Kasumi-1 (cell line): ENCODE data around the gene RBMS1.

Experiments used
- DNase-seq, 2 experiments: peaks; one replicate each; lab custom pipeline; 2025; lab: John Stamatoyannopoulos, UW

RBMS1 gene

DNA sequence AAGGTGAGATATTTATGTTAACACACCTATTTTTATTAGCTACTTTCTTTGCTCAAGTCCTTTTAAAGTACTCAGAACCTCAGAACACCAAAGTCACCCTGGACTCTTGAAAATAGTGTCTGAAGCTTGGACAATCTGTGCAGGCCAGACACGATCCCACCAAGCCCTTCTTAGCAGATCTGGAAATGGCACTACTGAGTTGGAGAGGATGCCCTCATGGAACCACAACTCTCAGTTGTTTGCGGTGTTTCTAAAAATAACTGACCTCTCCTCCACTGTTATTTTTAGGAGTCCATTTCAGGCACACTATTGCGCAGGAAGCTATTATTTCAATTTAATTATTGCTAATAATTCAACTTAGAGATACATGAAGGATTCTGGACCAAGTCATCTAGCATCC is 190.1 kb downstream of the RBMS1 start:
- no peak for DNase-seq

DNA sequence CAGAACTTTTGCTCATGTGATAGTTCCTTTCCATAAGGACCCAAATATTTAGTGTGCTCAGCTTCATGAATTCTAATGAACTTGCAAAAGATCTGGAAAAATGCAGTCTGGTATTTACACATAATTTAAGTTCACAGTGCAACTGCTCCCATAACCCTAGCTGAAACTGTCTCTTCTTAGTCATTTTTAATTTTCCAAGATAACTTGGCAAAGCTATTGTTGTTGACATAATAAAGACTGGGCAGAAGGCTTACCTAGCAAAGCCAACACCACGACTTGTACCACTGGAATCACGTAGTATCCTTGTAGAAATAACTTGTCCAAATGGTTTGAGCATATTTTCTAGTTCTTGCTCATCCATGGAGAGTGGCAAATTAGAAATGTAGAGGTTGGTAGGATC is 190.5 kb downstream of the RBMS1 start:
- no peak for DNase-seq

DNA sequence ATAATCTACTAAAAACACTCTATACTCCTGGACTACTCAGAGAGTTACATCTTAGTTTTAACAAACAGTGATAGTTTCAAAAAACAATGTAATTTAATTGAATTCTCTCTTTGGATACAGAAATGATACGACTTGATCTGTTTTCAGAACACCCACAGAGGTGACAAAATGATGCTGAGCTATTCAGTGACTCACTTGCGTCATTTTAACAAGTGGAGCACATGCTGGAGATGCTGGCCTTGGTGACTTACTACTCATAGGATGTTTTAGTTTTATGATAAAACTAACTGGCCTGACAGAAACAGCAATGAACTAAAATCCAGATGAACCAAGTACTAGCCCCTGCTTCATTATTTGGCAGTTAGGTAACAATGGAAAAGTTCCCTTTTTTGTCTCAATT is 192.2 kb downstream of the RBMS1 start:
- no peak for DNase-seq

DNA sequence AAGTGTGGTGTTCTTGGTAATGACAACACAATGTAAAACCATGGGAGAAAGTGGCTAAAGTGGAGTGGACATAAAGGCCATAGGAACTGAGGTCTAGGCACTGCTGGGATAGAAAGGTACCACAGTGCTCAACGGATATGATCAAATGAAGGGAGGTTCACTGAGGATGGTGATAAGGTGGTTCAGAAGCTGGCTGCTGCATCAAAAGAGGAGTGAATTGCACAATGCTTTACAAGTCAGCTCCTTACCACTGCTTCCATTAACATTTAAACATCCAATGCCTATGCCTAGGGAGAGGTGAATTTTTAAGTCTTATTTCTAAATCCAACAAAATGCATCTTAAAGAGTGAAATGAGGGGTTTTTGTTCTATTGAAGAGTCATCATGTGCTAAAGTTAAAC is 193.4 kb downstream of the RBMS1 start:
- DNase-seq: no peak

DNA sequence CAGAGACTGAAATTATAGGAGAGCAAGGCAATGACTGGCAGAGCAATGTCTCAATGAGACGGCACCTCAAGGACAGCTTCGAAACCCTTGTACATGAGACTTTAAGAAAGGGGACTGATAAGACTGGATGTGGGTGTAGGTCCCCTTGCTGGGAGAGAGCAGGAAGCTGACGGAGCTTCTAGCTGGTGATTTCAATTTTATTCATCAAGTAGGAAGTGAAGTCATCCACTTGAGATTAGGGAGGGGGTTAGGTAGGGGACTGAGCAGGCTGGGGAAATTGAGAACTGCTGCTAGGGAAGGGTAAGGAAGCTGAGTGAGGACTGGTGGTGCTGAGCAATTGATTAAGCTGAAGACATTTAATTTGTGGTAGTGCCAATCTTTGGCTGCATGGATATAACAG is 194.1 kb downstream of the RBMS1 start:
- no peak for DNase-seq

DNA sequence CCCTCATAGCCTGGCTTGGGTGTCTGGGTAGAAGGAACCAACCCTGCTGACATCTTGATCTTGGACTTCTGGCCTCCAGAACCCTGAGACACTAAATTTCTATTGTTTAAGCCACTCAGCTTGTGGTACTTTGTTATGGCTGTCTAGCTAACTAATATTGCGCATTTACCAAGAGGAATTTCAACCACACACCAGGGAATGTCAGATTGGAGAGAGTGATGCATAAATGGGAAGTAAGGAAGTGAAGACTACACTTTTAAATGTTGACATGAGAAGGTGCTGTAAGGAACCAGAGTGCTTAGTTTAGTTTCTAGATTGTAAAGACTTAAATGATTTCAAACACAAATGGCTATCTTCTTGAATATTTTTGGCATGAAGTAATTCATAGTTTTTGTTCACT is 194.6 kb downstream of the RBMS1 start:
- no peak for DNase-seq

DNA sequence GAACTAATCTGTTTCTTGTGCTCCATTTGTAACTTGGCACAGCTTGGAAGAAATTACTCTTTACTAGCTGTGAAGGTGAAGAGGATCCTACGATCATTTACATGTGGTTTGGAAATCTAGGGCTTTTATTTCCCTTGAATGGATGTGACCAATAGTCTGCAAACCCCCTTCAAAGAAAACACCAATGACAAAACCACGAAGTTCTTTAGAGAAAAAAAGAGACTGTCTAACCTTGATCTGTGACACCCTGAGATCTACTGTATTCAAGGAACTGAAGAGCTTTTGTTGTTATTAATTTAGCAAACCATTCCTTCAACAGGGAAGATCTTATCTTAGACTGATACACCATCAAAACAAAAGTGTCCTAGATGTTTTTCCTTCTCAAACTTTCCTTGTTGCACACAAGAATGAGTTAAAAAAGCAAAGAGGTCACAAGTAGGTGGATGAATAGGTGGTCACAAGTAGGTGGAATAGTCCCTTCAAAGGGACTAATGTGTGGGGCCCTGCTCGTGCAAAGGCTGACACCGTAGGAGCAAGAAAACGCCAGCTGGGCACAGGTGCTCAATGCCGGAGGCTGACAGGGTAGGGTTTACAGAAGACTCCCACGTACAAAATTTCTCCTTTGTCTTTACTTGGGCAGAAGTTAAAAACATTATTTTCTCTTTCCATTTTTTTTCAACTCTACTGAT is 197.9 kb downstream of the RBMS1 start:
- DNase-seq: no peak

DNA sequence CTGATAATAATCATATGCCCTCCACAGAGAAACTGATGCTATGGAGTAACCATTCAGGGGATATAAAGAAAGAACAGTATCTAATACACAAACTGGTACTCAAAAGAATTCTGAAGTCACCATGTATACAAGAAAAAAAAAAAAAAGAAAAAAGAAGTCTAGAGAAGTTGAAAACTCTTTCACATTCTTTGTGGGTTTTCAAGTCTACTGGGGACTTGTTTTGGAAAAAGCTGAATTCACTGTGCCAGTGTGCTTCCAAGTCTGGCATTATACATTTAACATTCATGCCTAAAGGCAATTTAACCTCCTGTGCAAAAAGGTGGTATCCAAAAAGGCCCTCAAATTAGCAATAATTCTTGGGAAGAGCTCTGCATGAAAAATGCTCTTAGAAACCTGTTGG is 198.7 kb downstream of the RBMS1 start:
- no peak for DNase-seq

DNA sequence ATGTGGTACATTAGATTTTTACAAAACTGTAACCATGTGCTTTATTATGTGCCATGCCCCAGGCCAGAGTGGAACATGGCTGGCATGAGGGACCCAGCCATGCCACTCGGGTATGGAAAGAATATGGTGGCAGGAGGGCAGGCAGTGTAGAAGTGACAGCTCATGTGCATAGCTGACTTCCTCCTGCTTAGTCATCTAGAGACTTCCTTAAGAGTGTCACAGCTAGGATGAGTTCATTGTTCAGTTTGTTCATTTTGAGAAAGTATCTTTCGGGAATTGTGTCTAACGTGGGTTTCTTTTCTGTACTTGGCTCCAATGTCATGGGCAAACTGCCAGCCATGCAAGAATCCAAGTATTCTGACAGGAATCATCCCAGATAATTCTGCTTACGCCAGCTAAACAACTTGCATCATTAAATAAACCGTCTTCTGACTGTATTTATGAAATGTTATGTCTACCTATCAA is 199.2 kb downstream of the RBMS1 start:
- peak; percentile 43 to 58 for DNase-seq

DNA sequence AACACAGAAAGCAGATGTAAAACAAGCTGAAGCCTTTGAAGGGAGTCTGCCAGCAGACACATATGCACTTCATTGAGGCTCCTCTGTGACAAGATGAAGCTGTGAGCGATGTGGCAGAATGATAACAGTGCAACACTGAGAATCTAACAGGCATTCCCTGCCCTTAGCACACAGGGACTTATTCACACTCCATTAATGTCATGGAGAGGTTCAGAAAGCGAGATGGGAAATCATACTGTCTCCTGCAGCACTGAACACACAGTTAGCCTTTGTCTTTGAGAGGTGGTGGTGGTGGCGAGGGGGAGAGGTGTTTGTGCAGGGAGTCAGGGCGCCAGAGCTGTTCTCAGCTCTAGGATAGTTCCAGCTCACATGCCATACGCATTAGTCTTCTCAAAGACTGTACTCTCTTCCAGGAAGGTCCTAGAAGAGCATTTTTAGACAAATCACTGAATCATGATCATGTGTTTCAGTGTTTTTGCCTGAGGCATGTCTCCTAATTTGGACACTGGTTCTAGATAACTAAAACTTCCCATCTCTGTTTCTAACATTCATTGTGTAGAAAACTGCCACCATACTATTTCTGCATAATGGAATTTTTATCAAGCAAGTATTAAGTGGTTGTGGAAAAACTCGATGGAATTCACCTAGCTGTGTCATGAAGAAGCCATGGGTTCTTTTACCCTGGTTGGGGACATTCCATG is 200.1 kb downstream of the RBMS1 start:
- no peak for DNase-seq

DNA sequence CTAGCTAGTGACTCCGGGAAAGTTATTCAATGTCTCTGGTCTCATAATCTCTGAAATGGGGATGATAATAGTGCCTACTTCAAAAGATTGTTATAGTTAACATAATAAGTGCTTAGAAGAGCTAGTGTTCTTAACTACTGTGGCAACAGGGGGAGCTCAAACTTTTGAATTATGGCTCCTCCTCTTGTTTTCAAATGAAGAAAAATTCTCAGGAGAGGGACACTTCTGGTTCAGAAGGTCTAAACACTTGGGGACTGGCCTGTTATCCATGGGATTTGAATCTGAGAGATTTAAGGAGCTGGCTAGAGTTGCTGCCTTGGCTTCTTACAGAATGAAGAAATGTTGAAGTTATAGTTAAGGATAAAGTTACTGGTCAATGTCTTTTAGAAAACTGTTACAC is 201.4 kb downstream of the RBMS1 start:
- peak; percentile 9 to 42 for DNase-seq

DNA sequence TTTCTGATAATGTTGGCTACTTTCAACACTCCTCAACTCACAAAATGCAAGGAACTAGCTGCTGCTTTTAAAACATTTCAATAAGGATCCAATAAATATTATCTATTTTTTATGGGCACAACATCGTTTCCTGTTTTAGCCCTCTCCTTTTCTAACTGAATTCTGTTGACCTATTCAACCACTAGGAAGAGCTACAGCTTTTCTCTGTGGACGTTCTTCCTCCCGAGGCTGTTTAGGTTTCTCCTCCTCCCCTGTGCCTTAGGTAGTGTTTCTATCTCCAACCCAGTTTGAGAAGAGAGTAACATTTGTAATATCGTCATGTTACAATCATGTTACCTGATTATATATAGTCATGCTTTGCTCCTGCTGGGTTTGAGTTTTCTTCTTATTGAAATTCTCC is 202.2 kb downstream of the RBMS1 start:
- no peak for DNase-seq

DNA sequence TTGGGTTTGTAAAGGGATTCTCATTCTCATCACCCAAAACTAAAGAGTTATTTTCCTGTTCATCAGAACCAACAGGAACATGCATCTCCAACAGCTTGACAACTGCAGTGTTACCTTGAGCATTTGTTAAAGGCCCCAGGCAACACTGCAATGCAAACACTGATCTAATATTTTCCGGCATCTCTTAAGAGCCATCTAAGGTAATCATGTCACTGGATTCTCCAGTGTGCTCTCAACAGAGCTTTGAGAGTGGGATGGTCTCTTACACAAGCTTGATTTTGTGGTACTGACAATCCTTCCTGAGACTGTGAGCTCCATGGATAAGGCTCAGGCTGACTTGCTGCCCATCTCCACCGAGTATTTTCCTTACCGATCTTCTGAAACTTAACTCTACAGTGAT is 203.0 kb downstream of the RBMS1 start:
- no peak for DNase-seq

DNA sequence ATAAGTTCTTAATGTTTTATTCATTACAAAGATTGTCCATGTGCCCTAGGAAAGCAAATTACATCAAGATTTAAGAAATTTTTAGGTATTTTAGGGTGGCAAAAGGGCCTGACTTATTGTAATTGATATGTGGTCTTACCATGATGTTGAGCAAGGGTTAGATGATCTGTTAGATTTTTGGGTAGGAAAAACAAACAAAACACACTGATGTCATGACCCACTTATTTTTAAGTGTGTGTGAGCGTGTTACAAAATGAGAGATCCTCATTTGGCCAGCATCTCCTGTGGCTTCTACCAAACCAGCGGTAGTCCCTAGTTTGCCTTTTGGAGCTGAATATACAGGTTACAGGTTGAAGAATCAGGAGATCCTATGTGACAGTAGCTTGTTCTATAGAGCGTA is 203.8 kb downstream of the RBMS1 start:
- no peak for DNase-seq

DNA sequence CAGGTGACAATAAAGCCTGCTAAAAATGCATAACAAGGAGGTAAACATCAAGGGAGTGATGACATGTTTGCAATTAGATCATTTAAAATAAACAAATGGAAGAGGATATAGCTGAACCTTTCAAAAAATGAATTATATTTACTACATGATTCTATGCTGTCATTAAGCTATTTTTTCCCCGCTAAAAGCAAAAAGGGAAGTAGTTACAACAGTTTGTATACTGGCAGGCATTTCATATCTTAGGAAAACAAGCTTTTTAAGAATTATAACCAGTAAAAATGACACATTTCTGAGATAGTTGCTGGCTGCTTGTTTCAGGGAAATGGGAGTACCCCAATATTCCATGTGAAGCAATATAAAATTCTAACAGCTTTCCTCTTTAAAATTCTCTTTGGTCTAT is 204.5 kb downstream of the RBMS1 start:
- peak in 1 of 2 experiments; percentile 47 for DNase-seq

DNA sequence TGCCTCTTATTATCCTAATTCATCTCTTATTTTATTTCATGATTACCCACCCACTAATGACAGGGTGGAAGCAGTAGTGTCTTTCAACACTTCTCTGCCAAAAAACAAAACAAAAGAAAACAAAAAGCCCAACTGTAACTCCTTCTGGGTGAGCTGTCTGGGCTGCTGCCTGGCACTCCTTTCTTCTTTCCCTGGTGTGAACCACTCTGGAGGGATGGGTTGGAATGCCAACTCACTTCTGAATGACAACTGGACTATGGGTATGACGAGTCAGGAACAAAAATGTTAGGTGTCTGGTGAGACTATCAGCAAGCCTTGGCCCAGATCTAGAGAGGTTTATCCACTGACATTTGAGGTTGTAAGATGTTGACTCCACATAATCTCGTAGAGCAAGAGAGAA is 205.3 kb downstream of the RBMS1 start:
- no peak for DNase-seq

DNA sequence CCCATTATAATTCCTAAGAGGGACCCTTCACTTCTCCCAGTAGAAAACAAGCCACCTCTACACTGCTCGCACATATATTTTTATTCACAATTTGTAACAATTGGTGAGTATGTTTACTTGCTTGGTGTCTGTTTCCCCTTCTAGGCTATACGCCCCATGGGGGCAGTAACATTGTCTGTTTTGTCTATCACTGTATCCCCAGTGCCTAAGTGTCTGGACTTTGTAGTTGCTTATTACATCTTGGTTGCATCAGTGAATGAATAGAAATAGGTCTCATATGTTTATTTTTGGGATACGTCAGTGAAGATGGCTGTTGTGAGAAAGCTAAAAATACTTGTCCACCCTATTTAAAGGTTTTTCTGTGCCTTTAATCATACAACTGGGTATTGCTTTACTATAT is 206.1 kb downstream of the RBMS1 start:
- DNase-seq: no peak

DNA sequence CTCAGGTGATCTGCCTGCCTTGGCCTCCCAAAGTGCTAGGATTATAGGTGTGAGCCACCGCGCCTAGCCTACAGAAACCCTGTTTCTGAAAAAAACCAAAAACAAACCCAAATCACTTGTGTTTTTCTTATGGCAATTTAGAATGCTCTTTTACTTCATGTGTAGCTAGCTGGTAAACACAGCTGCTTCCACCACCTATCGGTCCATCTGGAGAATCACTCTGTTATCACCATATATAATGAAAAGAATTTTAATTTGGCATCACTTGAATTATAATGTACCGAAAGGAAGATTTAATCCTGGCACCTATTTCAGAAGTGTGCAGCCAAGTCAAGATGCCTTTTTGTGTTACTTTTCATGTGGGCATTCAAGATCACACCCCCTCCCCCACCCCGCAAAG is 207.1 kb downstream of the RBMS1 start:
- DNase-seq: no peak

DNA sequence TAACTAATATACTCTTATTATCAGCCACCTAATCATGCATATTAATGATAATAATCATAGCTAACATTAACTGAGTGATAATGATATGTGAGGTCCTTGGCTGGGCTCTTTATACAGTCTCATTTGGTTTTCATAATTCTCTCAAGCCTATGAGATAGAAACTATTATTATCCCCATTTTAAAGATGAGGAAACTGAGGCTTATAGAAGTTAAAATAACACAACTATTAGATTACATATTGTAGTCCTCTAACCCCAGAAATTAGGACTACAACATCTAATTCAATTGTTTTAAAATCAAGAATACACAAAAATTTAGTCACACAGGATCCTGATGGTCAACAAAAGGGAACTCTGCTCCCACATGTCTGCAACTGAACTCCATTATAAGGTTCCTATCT is 209.9 kb downstream of the RBMS1 start:
- no peak for DNase-seq

DNA sequence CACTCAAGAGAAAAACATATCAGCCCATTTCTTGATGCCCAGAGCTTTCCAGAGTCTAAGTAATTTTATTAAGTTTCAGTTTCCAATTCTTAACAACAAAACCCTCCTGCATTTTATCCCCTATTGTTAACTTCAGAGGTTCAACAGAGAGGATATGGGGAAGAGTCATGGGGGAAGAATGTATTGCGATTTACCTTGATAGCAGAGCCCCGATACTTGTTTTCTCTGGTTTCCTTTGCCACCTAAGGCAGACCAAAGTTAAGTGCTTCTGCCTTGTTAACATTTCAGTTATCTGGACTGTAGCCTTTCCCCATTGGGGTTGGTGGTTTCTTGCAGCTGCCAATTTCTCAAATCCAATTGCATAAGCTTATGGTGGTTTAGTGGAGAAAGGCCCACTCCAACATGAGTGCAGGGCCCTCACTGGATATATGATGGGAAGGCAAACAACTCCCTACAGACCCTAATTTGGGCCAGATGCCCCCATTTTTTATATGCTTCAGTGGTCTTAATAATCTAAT is 211.5 kb downstream of the RBMS1 start:
- DNase-seq: no peak

DNA sequence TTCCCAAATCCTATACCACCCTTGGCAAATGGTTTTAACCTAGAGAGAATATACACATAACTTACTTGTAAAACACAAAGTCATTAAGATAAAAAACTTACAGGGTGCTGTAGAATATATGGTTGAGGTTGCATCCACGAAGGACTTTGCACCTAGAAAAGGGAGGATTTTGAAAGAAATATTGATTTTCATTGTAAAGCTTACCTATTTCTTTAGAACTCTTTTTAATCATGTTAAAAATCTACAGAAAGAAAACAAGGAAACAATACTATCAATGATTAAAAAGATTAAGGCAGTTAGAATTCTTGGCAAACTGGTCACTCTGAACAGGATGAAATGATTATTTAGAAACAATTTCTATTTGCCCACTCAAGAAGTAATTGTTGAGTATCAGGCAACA is 212.4 kb downstream of the RBMS1 start:
- no peak for DNase-seq

DNA sequence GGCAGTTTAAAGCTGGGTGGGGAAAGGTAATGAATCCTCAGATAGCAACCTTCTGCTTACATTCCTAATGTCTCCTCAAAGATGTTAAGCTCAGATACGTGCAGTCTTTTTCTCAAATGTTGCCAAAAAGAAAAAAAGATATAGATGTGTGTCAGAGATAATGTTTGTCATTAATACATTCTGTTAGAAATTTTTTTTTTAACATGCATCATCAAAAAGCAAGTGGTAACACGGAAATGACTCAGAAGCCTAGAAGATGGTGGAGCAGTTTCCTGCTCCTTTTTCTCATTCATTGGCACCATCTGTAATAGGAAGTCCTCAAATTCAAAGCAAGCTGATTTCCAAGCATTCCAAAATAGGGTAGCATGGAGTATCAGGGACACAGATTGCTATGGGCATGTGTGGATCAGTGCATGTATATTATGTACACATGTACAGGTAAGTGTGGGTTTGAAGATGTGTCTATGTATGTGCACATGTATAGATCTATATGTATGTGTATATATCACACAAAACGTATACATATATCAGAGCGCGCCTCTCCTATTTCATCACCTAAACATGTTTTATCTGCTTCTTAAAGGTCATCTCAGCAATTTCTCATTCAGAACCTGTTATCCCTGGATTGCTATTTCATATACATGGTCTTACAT is 213.7 kb downstream of the RBMS1 start:
- no peak for DNase-seq

DNA sequence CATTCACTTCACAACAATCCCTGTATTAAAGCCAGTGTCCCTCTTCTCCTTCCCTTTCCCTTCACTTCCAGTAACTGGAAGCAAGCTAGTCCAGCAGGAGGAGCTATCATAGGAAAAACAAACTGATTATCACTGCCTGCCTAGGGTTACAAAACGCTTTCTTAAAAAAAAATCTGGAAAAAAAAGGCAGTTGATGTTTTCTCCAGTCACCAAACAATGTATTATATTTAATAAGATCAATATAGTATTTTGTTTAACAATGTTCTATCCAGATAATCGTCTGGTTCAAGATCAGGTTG is 214.8 kb downstream of the RBMS1 start:
- peak in 1 of 2 experiments; percentile 10 for DNase-seq
